ENCODE results near the gene TRIP13.

- no peak for TF ChIP-seq CTCF (conservative IDR thresholded peaks at IDR 0.05; ENCODE audit: low read depth, low read length)
- no peak for TF ChIP-seq EZH2 (IDR thresholded peaks at IDR 0.05; ENCODE audit: low read length, unreplicated experiment)
Observed at GRCh38 chr5:856531-857425, 35.9 kb upstream of the TRIP13 start.

All from PC-3 (cell line).